CD14-positive monocyte (primary cell): ENCODE results near the gene HMCN2. TPM values are rescaled to one million over a fixed set of nuclear protein-coding genes. Genes with fewer than 3 reads are reported as not detected.
"Not testable (repeated sequence)": the region's sequence is repeated elsewhere in the genome, so short reads cannot be mapped to it uniquely, and the experiment has no call there.

ENCODE experiments used
- DNase-seq, 3 donors: peaks; one replicate each; pipeline ENCODE4 v3.0.0-alpha.2; 2011 to 2022
- H2AFZ ChIP-seq: 2 replicates; pipeline ENCODE4 v1.6.0; 2012; ENCODE audit warnings: mild to moderate bottlenecking, low read depth, low read length, inconsistent platforms; ENCODE audit not compliant: insufficient read depth, poor library complexity, severe bottlenecking
- H3K27ac ChIP-seq, 2 donors: 1 replicate in 1 of 2; 2 replicates in 1 of 2; pipeline ENCODE4 v1.5.1; 2012 to 2013; ENCODE audit warnings: low read length in 2 of 2, control low read depth in 1 of 2, inconsistent platforms in 1 of 2, low read depth in 1 of 2, mild to moderate bottlenecking in 1 of 2
- H3K27me3 ChIP-seq, 2 donors: one replicate each; pipeline versions ENCODE4 v1.6.0 to v1.6.1; 2011 to 2013; ENCODE audit warnings: low read length in 2 of 2; ENCODE audit not compliant: control insufficient read depth in 2 of 2, insufficient read depth in 2 of 2
- H3K36me3 ChIP-seq, 2 donors: replicated peaks in 1 of 2; 1 replicate in 1 of 2; 2 replicates in 1 of 2; pipeline versions ENCODE4 v1.5.1 to v1.6.1; 2012 to 2013; ENCODE audit warnings: low read length in 2 of 2, control low read depth in 1 of 2, inconsistent platforms in 1 of 2, mild to moderate bottlenecking in 1 of 2; ENCODE audit not compliant: insufficient read depth in 2 of 2, control insufficient read depth in 1 of 2
- H3K4me1 ChIP-seq, 2 donors: 1 replicate in 1 of 2; 2 replicates in 1 of 2; pipeline versions ENCODE4 v1.5.1 to v1.6.1; 2012 to 2013; ENCODE audit warnings: low read length in 2 of 2, control low read depth in 1 of 2, inconsistent platforms in 1 of 2, mild to moderate bottlenecking in 1 of 2, moderate library complexity in 1 of 2; ENCODE audit not compliant: insufficient read depth in 2 of 2, control insufficient read depth in 1 of 2
- H3K4me2 ChIP-seq: replicated peaks from 2 replicates; pipeline ENCODE3; 2012; ENCODE audit warnings: low read length, moderate library complexity, mild to moderate bottlenecking; ENCODE audit not compliant: poor library complexity, severe bottlenecking; ENCODE audit errors: extremely low read depth
- H3K4me3 ChIP-seq, 3 experiments: fragments of 200-600 bp in 1 of 3; sonication (generic) in 1 of 3; replicated peaks in 1 of 3; 1 replicate in 2 of 3; 2 replicates in 1 of 3; pipeline ENCODE4 v1.5.1; 2011 to 2013; ENCODE audit warnings: low read length in 3 of 3, mild to moderate bottlenecking in 3 of 3, control low read depth in 2 of 3, low read depth in 2 of 3, inconsistent platforms in 1 of 3, moderate library complexity in 1 of 3
- H3K79me2 ChIP-seq: 2 replicates; pipeline ENCODE4 v1.6.0; 2012; ENCODE audit warnings: mild to moderate bottlenecking, control low read depth, inconsistent platforms, low read length, moderate library complexity; ENCODE audit not compliant: insufficient read depth
- H3K9ac ChIP-seq: 2 replicates; pipeline ENCODE4 v1.6.0; 2017; ENCODE audit warnings: low read length, mild to moderate bottlenecking; ENCODE audit not compliant: insufficient read depth, poor library complexity, severe bottlenecking
- H3K9me3 ChIP-seq, 2 donors: replicated peaks in 1 of 2; 1 replicate in 1 of 2; 2 replicates in 1 of 2; pipeline versions ENCODE4 v1.5.1 to v1.6.1; 2012 to 2013; ENCODE audit warnings: low read length in 2 of 2, control low read depth in 1 of 2; ENCODE audit not compliant: control insufficient read depth in 1 of 2, insufficient read depth in 1 of 2
- H4K20me1 ChIP-seq: 2 replicates; pipeline ENCODE4 v1.6.0; 2012; ENCODE audit warnings: mild to moderate bottlenecking, low read length, control low read depth, moderate library complexity; ENCODE audit not compliant: insufficient read depth
- H3K27ac Mint-ChIP-seq, 7 donors: one replicate each; pipeline ENCODE4 v1.8.0; 2020; ENCODE audit warnings: mild to moderate bottlenecking in 7 of 7, mixed read lengths in 7 of 7, moderate library complexity in 6 of 7, inconsistent platforms in 2 of 7
- H3K27me3 Mint-ChIP-seq, 3 donors: one replicate each; pipeline ENCODE4 v1.8.0; 2021 to 2022; ENCODE audit warnings: low read depth in 3 of 3, mild to moderate bottlenecking in 3 of 3, mixed read lengths in 3 of 3, moderate library complexity in 3 of 3, inconsistent platforms in 1 of 3
- H3K36me3 Mint-ChIP-seq, 2 donors: one replicate each; pipeline ENCODE4 v1.8.0; 2020; ENCODE audit warnings: mixed read lengths in 2 of 2, inconsistent platforms in 1 of 2, mild to moderate bottlenecking in 1 of 2
- H3K4me1 Mint-ChIP-seq: one replicate; pipeline ENCODE4 v1.8.0; 2020; ENCODE audit warnings: mild to moderate bottlenecking, mixed read lengths
- H3K4me3 Mint-ChIP-seq, 2 donors: one replicate each; pipeline ENCODE4 v1.8.0; 2020; ENCODE audit warnings: mild to moderate bottlenecking in 2 of 2, mixed read lengths in 2 of 2, moderate library complexity in 1 of 2
- H3K9me3 Mint-ChIP-seq, 7 donors: one replicate each; pipeline ENCODE4 v1.8.0; 2020 to 2022; ENCODE audit warnings: mixed read lengths in 7 of 7, mild to moderate bottlenecking in 6 of 7, moderate library complexity in 6 of 7, inconsistent platforms in 2 of 7
- WGBS: methylation state at CpG from one replicate; pipeline ENCODE4 v1.1.5; 2013; ENCODE audit warnings: missing lambda C conversion rate; ENCODE audit not compliant: insufficient coverage; 5-methylcytosine and 5-hydroxymethylcytosine counted together
- intact Hi-C, 2 donors: fragments of 100-400 bp; cut with micrococcal nuclease; formaldehyde crosslinking; loops; one replicate each; pipeline versions ENCODE4 v1.15.0 to v1.15.1; 2023
- polyA plus RNA-seq, 3 donors: library from polyadenylated mRNA; depleted of rRNA in 1 of 3; unstranded in 2 of 3; stranded (reverse) in 1 of 3; fragments of 300-500 nt in 2 of 3; fragments of >200 nt in 1 of 3; fragmentation: Illumina TruSeq in 2 of 3; gene quantifications; 1 replicate in 2 of 3; 2 replicates in 1 of 3; pipeline ENCODE4 v1.2.3, GENCODE V29; 2012 to 2021
- TF ChIP-seq, protein P1 (sequence below): fragments of 200-600 bp; IDR thresholded peaks from one replicate; pipeline ENCODE4 v1.8.0; 2022; ENCODE audit warnings: antibody characterized with exemption, mild to moderate bottlenecking

Gene HMCN2
- polyA plus RNA-seq, 3 donors: not detected

DNA sequence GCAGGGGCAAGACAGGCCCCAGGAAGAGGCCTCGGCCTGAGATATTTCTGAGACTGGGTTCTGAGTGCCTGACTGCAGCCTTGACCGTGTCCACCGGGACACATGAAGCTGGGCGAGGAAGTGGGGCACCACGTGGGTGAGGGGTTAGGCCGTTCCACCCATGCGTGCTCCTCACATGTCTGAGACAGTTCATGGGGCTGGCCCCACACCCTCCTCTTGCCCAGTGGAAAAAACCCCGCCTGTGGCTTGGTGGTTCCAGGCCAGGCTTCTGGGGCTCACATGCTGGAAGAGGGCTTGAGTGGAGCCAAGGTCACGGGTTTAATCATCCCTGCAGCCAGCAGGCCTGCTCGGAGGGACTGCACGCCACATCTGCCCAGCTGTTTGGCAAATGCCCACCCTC lies 11.4 kb downstream of the HMCN2 start:
- peaks cover 9 to 25% (median 16%) of the 10 kb centered on the region in 3 donors for H3K27me3 Mint-ChIP-seq
- intact Hi-C loops: no loop called here
- DNase-seq: no peak
- Histone ChIP-seq H3K36me3 (no peaks in the 10 kb centered on the region), H4K20me1 (no peaks in the 10 kb centered on the region), H3K4me1 (no peaks in the 10 kb centered on the region), H3K27me3 (no peaks in the 10 kb centered on the region), H3K9me3 (no peaks in the 10 kb centered on the region), H3K79me2 (no peaks in the 10 kb centered on the region), H3K27ac (no peak overlapping the region), H3K4me2 (no peak overlapping the region), H3K4me3 (no peak overlapping the region), H2AFZ (no peak overlapping the region), H3K9ac (no peak overlapping the region)
- no peaks in the 10 kb centered on the region for H3K9me3 Mint-ChIP-seq
- TF ChIP-seq, protein P1, sequence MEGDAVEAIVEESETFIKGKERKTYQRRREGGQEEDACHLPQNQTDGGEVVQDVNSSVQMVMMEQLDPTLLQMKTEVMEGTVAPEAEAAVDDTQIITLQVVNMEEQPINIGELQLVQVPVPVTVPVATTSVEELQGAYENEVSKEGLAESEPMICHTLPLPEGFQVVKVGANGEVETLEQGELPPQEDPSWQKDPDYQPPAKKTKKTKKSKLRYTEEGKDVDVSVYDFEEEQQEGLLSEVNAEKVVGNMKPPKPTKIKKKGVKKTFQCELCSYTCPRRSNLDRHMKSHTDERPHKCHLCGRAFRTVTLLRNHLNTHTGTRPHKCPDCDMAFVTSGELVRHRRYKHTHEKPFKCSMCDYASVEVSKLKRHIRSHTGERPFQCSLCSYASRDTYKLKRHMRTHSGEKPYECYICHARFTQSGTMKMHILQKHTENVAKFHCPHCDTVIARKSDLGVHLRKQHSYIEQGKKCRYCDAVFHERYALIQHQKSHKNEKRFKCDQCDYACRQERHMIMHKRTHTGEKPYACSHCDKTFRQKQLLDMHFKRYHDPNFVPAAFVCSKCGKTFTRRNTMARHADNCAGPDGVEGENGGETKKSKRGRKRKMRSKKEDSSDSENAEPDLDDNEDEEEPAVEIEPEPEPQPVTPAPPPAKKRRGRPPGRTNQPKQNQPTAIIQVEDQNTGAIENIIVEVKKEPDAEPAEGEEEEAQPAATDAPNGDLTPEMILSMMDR: no peak
- H3K4me3 Mint-ChIP-seq: no peak overlapping the region
- 98% methylated on average over 9 of the region's 11 CpGs for WGBS
- no peak overlapping the region for H3K27ac Mint-ChIP-seq
- no peaks in the 10 kb centered on the region for H3K4me1 Mint-ChIP-seq
- no peaks in the 10 kb centered on the region for H3K36me3 Mint-ChIP-seq

DNA sequence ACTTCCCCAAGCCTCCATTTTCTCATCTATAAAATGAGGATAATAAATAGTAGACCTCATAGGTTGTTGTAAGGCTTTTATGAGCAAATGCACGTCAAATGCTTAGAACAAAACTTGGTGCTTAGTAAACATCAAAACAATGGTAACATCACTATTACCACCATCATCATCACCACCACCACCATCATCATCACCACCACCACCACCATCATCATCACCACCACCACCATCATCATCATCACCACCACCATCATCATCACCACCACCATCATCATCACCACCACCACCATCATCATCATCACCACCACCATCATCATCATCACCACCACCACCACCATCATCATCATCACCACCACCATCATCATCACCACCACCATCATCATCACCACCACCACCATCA lies 12.0 kb downstream of the HMCN2 start:
- H3K27me3 ChIP-seq, H3K9me3 Mint-ChIP-seq, H4K20me1 ChIP-seq, H3K79me2 ChIP-seq, H3K27ac ChIP-seq, H3K36me3 ChIP-seq, H3K4me2 ChIP-seq, H3K4me1 ChIP-seq, H2AFZ ChIP-seq, DNase-seq, H3K9me3 ChIP-seq, H3K4me3 Mint-ChIP-seq, H3K4me3 ChIP-seq, H3K36me3 Mint-ChIP-seq, H3K4me1 Mint-ChIP-seq, intact Hi-C loops, H3K27ac Mint-ChIP-seq, H3K9ac ChIP-seq: not testable (repeated sequence)
- no CpG with 5 or more reads among the region's 1 CpG for WGBS
- peaks cover 9 to 26% (median 16%) of the 10 kb centered on the region in 3 donors for H3K27me3 Mint-ChIP-seq
